ENCODE results near the gene CASKIN2. TPM values are rescaled to one million over a fixed set of nuclear protein-coding genes. Genes with fewer than 3 reads are reported as not detected.
"Not testable (repeated sequence)": the region's sequence is repeated elsewhere in the genome, so short reads cannot be mapped to it uniquely, and the experiment has no call there.

Gene CASKIN2
- total RNA-seq, 1 donor from 2014 or later = 13.9 TPM

DNA sequence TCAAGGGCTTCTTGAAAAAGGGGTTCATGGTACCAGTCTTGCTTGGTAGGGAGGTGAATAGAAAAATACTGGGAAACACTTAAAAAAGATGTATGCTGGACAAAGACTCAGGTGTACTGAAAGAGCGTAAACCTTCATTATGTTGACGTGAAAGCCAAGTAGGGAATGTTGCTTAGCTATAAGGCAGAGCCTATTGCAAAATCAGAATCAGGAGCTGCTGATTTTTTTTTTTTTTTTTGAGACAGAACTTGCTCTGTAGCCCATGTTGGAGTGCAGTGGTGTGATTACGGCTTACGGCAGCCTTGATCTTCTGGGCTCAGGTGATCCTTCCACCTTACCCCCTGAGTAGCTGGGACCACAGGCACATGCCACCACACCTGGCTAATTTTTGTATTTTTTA, 55.0 kb downstream of the CASKIN2 start:
- no peak for ATAC-seq

DNA sequence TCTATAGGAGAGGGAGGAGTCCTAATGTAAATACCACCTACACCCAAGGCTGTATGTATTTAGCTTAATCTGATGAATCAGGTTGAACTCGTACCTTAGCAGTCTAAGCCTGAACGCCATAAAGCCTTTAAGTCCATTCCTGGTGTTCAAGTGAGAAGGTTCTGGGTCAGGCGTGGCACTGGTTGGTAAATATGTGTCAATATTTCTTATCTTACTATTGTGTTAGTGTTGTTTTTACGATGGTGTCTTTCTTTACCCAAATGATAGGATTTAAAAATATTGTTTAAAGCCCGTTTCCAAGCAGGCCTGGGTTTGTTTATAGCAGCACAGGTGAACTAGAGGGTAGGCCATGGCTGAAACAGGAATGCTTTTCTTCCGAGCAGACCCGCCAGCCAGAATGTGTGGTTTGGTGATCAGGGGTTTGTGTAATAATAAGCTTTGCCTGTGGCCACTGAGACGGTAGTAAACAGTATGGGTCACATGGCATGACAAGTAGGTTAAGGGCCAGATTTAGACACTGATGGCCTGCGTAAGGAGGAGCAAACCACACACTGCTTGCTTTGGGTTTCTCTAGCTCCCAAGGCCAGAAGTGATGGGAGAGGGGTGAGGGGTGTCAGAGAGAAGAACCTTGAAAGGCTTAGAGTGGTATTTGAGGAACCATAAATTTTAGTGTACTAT, 55.6 kb downstream of the CASKIN2 start:
- peak; percentile 89 for ATAC-seq

DNA sequence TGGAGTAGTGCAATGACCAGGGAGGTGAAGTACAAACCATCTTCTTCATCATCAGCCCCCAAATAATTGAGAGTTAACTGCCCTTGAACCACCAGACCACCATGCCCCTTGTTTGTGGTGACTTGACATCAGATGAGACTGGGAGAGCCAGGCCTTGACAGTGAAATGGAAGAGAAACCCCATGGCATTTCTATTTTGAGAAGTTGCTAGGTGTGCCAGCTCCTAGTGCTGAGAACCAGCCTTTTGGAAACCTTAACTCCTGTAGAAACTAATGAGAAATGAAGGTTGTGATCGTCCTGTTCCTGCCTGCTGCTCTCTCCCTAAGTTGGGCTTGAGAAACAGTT, 56.1 kb downstream of the CASKIN2 start:
- no peak for ATAC-seq

DNA sequence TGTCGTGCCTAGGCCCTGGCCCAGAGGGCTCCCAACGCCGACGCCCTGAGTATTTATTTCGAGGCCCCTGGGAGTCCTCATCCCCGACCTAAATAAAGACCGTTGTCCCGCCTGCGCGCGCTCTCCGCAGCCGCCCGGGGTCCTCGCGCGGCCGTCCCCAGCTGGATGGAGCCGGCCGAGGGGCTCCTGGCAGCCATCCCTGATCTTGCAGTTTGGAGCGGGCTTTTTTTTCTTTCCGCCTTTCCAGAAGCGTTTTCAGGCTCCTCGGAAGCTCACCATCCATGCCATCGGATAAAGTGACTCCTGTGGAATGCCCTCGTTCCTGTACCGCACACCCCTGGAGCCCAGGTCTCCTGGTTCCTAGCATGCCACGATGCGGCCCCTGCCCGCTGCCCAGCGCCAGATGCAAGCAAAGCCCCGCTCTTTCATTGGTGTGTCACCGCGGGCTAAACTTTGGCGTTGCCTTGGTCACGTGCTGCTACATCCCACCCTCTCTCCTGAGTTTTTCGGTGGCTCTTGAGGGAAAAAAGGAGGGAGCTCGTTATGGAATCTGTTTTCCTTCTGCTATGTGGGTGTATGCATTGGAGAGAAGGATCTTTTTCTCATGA, 58.2 kb downstream of the CASKIN2 start:
- ATAC-seq = no peak

DNA sequence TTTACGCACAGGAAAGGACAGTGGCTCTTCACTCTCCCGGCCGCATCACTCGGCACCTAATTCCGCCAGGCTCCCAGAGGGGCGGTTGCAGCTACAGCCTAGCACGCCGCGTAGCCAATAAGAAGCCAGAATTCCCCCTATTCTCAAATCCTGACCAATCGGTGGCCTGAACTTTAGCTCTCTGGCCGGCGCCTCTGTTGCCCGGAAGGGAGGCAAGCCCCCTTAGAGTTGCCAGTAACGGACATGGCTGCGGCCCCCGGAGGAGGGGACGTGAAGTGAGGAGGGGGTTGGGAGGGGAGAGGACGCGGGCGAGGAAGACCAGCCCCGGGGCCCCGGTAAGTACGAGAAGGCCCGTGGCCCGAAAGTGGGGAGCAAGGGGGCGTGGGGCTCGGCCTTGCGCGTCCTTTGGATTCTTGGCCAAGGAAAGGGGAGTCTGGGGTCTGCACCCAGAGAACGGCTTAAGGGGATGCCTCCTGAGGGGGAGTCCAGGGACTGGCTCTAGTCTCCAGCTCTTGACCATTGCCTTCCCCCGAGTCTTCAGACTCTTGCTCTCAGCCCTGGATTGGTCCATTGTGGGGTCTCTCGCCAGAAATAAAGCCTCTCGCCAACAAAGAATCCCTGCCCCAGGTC, 58.8 kb downstream of the CASKIN2 start, which contains the start of gene TMEM94:
TMEM94 (plus strand) TSS at position 219 of the 630 bp plus-strand sequence. CDS start 15,271 bp downstream, outside the sequence.
- ATAC-seq = peak; percentile 93

DNA sequence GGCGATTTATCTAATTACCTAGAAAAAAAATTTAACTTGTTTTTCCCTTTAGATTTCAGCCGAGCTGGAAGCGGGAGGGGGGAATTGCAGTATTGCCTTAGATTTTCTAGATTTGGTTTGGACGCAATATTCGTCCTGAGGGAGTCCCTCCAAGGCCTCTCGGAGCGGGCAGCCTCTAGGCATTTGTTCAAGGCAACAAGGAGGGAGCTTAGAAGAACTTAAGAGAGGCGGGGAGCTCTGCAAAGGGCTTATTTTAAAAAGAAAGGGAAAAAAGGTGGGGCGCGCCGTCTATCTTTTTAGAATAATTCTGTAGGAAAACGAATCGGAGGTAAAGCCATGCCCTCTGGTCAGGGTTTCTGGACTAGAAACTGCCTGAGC, 59.3 kb downstream of the CASKIN2 start:
- ATAC-seq = no peak

DNA sequence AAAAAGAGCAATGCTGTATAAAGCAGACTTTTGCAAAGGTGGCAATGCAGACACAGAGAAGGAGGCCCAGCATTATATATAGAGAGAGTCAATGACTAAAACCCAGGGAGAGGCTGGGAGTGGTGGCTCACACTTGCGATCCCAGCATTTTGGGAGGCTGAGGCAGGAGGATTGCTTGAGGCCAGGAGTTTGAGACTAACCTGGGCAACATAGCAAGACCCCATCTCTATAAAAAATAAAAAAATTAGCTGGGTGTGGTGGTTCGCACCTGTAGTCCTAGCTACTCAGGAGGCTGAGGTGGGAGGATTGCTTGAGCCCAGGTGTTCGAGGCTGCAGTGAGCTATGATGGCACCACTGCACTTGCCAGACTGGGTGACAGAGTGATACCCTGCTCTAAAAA, 60.7 kb downstream of the CASKIN2 start:
- ATAC-seq = not testable (repeated sequence)

DNA sequence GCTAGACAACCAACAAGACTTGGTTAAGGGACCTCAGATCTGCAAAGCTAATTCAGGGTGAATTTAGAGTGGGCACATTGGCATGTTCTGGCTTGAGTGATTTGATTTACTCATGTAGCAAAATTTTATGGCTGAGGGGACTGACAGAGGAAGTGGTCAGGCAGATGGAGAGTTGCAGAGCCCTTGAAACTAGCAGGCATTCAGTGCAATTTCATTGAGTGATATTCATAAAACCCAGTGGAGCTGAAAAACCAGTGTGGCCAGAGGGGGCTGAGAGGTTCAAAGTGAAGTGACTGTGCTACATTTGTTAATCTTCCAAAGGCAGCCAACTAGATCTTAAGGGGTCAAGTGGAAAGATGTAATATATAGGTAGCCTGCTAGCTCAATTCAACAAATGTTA, 61.1 kb downstream of the CASKIN2 start:
- ATAC-seq = no peak

DNA sequence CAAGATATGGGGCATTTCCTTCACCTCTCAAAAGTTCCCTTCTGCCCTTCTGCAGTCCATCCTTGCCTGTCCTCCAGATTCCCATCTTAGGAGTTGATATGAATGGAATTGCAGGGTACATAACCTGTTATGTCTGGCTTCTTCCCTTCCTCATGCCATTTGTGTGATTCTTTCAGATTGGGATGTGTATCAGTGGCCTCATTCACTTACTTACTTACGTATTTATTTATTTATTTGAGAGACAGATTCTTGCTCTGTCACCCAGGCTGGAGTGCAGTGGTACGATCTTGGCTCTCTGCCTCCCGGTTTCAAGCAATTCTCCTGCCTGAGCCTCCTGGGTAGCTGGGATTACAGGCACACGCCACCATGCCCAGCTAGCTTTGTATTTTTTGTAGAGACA, 65.1 kb downstream of the CASKIN2 start:
- no peak for ATAC-seq

Other genes starting within 250 kb of the CASKIN2 start
- gene MIF4GD, start 244.3 kb downstream of the CASKIN2 start, total RNA-seq = 18.4 TPM
- gene SLC25A19, start 226.1 kb downstream of the CASKIN2 start, total RNA-seq = 9.2 TPM
- 64.4 TPM for gene GRB2, start 109.9 kb downstream of the CASKIN2 start, total RNA-seq
- gene TMEM94, start 58.9 kb downstream of the CASKIN2 start, total RNA-seq = 36.2 TPM
- 23.2 TPM for gene TSEN54, start 991 bp upstream of the CASKIN2 start, total RNA-seq
- gene LLGL2, start 10.2 kb upstream of the CASKIN2 start, total RNA-seq = 82.1 TPM
- gene MYO15B, start 72.3 kb upstream of the CASKIN2 start, total RNA-seq = 15.6 TPM
- 10.1 TPM for gene SMIM5, start 117.9 kb upstream of the CASKIN2 start, total RNA-seq
- gene RECQL5, start 151.6 kb upstream of the CASKIN2 start, total RNA-seq = 36.6 TPM
- gene SAP30BP, start 151.8 kb upstream of the CASKIN2 start, total RNA-seq = 46.3 TPM
- gene ITGB4, start 205.9 kb upstream of the CASKIN2 start, total RNA-seq = 134 TPM
- 29.1 TPM for gene GALK1, start 249.7 kb upstream of the CASKIN2 start, total RNA-seq